NOMO-1 treated with DMSO at 0.1 percent for 48 hours (cell line): Measurements from ENCODE around the gene BIN2.
"Not testable (repeated sequence)": the region's sequence is repeated elsewhere in the genome, so short reads cannot be mapped to it uniquely, and the experiment has no call there.

ENCODE experiments used
- DNase-seq: peaks from one replicate; lab custom pipeline; 2025; ENCODE audit not compliant: unreplicated experiment; lab: John Stamatoyannopoulos, UW

The BIN2 gene

DNA sequence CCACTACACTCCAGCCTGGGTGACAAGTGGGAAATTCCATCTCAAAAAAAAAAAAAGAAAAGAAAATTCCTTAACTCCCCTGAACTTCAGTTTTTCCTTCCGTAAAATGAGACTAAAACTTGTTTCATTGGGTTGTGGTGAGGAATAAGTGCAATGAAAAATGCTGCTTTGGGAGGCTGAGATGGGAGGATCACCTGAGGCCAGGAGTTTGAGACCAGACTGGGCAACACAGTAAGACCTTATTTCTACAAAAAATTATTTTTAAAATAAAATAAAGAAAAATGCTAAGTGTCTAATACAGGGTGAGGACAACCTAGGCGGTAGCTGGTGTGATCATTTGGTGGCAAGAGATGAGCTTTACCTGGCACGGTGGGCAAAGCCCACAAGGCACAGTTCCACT lies 60.6 kb downstream of the BIN2 start:
- DNase-seq = no peak

GRCh38 chr12:51262758-51263177 lies 61.2 kb downstream of the BIN2 start:
- DNase-seq = peak; percentile 10

DNA sequence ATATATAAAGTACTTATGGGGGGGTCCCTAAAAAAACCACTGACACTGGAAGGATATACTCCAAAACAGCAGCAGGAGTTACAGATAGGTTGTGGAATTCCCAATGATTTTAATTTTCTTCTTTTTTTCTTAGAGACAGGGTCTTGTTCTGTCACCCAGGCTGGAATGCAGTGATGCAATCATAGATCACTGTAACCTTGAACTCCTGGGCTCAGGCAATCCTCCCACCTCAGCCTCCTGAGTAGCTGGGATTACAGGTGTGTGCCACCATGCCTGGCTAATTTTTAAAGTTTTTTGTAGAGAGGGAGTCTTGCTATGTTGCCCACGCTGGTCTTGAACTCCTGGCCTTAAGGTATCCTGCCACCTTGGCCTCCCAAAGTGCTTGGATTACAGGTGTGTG lies 64.4 kb downstream of the BIN2 start:
- not testable (repeated sequence) for DNase-seq

- no peak for DNase-seq
Measured at GRCh38 chr12:51254536-51254935, 69.4 kb downstream of the BIN2 start.

GRCh38 chr12:51253276-51253675 lies 70.7 kb downstream of the BIN2 start:
- DNase-seq = no peak

GRCh38 chr12:51247523-51248206 lies 76.3 kb downstream of the BIN2 start:
- DNase-seq = no peak

DNA sequence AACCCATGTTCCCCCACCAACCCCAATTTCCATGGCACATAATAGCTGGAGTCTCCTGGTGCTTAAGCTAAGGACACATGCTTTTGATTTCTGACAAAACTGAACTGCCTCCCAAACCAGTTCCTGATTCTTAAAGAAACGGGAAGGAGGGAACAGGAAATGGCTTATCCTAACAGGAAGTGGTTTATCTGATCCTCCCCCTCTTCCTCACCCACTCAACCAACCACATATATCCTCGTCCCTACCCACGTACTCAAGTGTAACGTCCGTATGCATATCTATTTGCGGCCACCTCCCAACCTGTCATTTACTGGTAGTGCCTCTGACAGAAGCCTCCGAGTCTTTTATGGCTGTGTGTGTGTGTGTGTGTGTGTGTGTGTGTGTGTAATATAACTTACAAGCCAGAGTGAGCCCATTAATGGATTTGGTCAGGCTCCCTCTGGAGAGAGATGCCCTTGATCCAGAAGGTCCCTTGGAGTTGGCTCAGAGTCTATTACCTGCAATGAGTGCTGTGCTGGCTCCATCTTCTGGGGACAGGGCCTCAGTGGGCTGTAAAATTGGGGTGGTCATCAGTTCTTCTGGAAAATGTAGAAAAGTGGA lies 77.6 kb downstream of the BIN2 start:
- DNase-seq = peak; percentile 90

GRCh38 chr12:51245476-51246253 lies 78.3 kb downstream of the BIN2 start:
- no peak for DNase-seq

DNA sequence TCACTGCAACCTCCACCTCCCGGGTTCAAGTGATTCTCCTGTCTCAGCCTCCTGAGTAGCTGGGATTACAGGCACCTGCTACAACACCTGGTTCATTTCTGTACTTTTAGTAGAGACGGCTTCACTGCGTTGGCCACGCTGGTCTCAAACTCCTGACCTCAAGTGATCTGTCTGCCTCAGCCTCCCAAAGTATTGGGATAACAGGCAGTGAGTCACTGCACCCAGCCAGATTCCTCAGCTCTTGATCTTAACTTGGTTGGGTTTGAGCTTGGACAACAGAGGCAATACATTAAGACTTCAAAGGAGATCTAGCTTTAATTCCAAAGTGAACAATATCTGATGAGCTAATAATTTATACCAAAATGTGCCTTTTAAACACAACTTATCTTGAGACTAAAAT lies 79.7 kb downstream of the BIN2 start:
- no peak for DNase-seq

DNA sequence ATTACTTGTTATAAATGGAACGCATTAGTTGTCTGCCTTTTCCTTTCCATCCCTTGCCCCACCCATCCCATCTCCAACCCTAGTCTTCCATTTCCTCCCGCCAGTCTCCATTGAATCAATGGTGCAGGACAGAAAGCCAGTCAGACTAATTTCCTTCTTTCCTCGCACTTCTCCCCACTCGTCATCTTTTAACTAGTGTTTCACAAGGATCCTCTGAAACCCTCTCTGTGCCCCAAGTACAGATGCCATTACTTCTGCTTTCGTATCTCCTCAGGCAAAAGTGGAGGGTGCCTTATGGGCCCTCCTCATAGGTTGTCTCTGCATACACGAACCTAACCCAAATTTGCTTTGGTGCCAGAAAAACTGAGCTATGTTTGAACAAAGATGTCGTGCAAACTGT lies 81.1 kb downstream of the BIN2 start:
- DNase-seq = peak; percentile 92

DNA sequence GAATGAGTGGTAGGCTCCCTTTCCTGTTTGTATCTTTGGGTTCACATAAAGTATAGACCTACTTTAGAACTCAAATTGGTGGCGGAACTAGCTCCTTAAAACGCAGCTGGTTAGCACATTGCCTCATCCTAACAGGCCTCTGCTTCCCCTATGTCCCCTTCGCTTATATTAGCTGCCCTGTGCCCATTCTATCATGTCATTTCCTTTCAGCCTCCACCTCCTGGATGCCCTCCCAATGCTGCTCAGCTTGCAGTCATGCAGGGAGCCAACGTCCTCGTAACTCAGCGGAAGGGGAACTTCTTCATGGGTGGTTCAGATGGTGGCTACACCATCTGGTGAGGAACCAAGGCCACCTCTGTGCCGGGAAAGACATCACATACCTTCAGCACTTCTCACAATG lies 81.9 kb downstream of the BIN2 start:
- peak; percentile 92 for DNase-seq

DNA sequence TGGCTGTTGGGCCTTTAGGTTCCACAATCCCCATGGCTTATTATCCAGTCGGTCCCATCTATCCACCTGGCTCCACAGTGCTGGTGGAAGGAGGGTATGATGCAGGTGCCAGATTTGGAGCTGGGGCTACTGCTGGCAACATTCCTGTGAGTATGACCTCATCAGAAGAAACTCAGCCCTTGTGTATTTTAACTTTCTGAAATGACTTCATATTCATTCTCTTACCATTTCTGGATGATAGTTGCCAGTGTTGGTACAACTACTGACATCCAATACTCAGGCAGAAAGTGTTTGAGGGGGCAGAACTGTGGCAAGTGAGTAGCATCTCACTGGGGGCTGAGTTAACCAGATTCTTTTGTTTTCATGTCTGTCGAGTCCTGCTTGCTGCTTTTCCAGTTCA lies 83.0 kb downstream of the BIN2 start:
- DNase-seq = no peak

DNA sequence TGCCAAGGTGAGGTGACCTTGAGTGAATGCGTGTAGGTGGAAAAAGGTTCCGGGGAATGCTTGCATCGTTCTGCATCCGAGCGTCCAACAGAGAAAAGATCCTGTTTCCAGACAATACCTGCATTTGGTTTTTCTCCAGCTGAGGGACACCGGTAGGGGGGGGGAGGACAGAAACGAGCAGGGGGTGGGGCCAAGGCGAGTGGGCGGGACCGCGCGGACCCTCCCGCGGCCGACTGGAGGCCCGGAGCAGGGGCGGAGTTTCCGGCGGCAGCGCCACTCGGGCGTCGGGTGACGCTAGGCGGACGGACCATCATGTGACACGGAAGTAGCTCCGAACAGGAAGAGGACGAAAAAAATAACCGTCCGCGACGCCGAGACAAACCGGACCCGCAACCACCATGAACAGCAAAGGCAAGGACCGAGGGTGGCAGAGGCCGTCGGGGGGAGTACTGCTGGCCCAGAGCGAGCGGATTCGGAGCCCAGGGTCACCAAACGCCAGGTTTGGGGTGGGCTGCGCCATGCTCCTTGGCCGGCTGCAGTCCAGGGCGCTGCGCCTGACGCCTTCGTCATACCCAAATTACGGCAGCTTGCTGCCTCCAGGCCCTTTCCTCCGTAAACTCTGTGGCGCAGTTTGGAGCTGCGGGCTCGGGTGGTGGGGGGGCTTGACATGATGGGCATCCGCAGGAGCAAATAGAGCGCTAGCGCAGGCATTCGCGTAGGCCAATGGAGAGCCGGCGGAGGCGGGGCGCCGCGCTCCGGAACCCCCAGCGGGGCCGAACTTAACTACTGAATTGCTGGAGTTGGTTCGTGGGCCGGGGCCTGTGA lies 85.3 kb downstream of the BIN2 start, which contains the start of gene DAZAP2:
TSS of gene DAZAP2 (plus strand) at position 317 of the 825 bp plus-strand sequence. CDS start at position 399, 82 bp downstream.
- peak; percentile 92 for DNase-seq

GRCh38 chr12:51238037-51238509 lies 85.9 kb downstream of the BIN2 start:
- no peak for DNase-seq

DNA sequence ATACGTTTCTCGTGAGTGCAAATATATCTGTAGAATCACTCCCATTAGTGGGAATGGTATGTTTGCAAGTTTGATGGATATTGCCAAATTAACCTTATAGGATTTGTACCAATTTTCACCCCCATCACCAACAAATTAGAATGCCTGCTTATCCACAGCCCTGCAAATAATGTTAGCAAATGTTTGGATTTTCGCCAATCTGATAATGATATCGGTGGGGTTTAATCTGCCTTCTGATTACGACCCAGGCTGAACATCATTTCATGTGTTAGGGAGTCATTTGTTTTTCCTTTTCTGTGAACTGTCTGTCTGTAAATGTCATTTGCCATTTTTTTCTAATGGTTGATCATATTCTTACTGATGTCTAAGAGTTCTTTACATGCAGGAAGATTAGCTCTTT lies 89.4 kb downstream of the BIN2 start:
- DNase-seq = no peak

DNA sequence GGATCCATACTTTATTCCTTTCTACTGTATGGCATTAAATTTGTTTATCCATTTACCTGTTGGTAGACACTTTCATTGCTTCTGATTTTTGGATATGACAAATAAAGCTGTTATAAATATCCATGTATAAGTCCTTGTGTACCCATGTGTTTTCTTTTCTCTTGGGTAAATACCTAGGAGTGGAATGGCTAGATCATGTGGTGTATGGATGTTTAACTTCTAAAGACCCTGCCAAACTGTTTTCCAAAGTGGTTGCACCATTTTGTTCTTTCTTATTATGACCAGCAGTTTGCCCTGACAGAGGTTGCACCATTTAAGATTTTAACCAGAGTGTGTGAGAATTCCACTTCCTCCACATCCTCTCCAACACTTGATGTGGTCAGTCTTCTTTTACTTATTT lies 91.3 kb downstream of the BIN2 start:
- DNase-seq = no peak
